ENCODE data around the gene CTDP1.

- TF ChIP-seq EZH2 (IDR thresholded peaks at IDR 0.05; ENCODE audit: borderline replicate concordance, low read length): no peak
- TF ChIP-seq CTCF (IDR thresholded peaks at IDR 0.05; ENCODE audit: low read length): no peak
Measured at GRCh38 chr18:79784965-79785770, 105.6 kb downstream of the CTDP1 start.

Data from OCI-LY1 (cell line).